Astrocyte of the spinal cord (primary cell): ENCODE data around the gene KLB.

Experiments used
- DNase-seq: peaks from one replicate; pipeline ENCODE4 v3.0.0; 2011; ENCODE audit warnings: low read depth, low spot score
- H3K4me3 ChIP-seq: 2 replicates; pipeline ENCODE4 v1.5.1; 2011; ENCODE audit warnings: low read depth, mild to moderate bottlenecking, low read length, moderate library complexity
- in situ Hi-C: cut with HindIII; loops from 2 replicates; pipeline ENCODE4 v1.10.0; 2017; ENCODE audit warnings: low sequenced_read_pairs
- TF ChIP-seq, protein P1 (sequence below): IDR thresholded peaks from 2 replicates; pipeline ENCODE4 v1.5.1; 2012; ENCODE audit warnings: low read depth, mild to moderate bottlenecking, low read length, inconsistent platforms

The KLB gene

GRCh38 chr4:39442998-39443397 lies 36.3 kb downstream of the KLB start:
- TF ChIP-seq, protein P1, sequence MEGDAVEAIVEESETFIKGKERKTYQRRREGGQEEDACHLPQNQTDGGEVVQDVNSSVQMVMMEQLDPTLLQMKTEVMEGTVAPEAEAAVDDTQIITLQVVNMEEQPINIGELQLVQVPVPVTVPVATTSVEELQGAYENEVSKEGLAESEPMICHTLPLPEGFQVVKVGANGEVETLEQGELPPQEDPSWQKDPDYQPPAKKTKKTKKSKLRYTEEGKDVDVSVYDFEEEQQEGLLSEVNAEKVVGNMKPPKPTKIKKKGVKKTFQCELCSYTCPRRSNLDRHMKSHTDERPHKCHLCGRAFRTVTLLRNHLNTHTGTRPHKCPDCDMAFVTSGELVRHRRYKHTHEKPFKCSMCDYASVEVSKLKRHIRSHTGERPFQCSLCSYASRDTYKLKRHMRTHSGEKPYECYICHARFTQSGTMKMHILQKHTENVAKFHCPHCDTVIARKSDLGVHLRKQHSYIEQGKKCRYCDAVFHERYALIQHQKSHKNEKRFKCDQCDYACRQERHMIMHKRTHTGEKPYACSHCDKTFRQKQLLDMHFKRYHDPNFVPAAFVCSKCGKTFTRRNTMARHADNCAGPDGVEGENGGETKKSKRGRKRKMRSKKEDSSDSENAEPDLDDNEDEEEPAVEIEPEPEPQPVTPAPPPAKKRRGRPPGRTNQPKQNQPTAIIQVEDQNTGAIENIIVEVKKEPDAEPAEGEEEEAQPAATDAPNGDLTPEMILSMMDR = no peak
- DNase-seq = no peak
- in situ Hi-C loops = no loop called here
- H3K4me3 ChIP-seq = no peak overlapping the region

DNA sequence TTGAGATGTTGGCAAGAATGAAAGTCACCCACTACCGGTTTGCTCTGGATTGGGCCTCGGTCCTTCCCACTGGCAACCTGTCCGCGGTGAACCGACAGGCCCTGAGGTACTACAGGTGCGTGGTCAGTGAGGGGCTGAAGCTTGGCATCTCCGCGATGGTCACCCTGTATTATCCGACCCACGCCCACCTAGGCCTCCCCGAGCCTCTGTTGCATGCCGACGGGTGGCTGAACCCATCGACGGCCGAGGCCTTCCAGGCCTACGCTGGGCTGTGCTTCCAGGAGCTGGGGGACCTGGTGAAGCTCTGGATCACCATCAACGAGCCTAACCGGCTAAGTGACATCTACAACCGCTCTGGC lies 39.7 kb downstream of the KLB start:
- in situ Hi-C loops = no loop called here
- peak overlapping the region; percentile 30 for H3K4me3 ChIP-seq
- TF ChIP-seq, protein P1 = no peak
- no peak for DNase-seq

DNA sequence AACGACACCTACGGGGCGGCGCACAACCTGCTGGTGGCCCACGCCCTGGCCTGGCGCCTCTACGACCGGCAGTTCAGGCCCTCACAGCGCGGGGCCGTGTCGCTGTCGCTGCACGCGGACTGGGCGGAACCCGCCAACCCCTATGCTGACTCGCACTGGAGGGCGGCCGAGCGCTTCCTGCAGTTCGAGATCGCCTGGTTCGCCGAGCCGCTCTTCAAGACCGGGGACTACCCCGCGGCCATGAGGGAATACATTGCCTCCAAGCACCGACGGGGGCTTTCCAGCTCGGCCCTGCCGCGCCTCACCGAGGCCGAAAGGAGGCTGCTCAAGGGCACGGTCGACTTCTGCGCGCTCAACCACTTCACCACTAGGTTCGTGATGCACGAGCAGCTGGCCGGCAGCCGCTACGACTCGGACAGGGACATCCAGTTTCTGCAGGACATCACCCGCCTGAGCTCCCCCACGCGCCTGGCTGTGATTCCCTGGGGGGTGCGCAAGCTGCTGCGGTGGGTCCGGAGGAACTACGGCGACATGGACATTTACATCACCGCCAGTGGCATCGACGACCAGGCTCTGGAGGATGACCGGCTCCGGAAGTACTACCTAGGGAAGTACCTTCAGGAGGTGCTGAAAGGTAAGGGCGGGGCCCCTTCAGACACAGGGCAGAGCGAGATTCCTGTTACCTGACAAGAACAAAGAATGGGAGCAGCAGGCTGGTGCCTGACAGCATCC lies 40.3 kb downstream of the KLB start:
- TF ChIP-seq, protein P1 = peak; percentile 46
- peak; percentile 57 for DNase-seq
- in situ Hi-C loops = no loop called here
- peak overlapping the region; percentile 30 for H3K4me3 ChIP-seq

DNA sequence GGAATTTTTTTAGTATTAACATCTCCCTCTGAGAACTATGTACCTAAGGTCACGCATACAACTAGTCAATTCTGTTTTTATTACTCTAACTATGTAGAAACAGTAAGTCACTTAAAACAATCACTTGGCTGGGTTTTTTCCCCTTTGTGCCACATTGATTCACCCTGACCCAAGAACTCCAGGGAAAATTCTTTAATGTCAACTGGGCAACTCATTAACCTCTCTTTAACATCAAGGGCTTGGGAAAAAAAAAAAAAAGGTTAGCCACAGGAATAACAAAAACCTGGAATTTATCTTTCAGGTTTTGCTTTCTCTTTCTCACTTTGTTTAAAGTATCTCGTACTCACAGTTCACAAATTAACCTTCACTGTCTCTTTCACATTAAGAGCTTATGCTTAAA lies 43.9 kb downstream of the KLB start:
- in situ Hi-C loops = no loop called here
- no peak for DNase-seq
- H3K4me3 ChIP-seq = no peak overlapping the region
- TF ChIP-seq, protein P1 = no peak

DNA sequence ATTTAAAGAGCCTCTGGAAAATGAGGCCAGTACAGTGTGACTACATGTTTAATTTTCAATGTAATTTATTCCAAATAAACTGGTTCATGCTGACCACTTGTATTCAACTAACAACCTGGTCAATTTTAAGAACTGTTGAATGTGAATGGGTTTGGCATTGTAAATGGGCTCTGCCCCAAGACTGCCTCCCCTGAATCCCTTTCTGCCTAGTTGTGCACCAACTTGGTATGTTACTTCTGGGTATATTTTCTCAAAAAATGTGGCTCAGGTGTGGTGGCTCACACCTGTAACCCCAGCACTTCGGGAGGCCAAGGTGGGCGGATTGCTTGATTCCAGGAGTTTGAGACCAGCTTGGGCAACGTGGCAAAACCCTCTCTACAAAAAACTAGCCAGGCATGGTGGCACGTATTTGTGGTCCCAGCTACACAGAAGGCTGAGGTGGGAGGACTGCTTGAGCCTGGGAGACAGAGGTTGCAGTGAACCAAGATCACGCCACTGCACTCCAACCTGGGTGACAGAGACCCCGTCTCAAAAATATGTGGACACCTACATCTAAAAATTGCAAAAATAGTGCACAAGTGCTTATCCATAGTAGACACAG lies 44.8 kb downstream of the KLB start:
- in situ Hi-C loops = no loop called here
- TF ChIP-seq, protein P1 = no peak
- DNase-seq = no peak

GRCh38 chr4:39452153-39452859 lies 45.6 kb downstream of the KLB start:
- in situ Hi-C loops = no loop called here
- TF ChIP-seq, protein P1 = no peak
- DNase-seq = no peak
- H3K4me3 ChIP-seq = no peak overlapping the region

More for the DNA sequence above, 44.8 kb downstream of the KLB start:
- no peak overlapping the region for H3K4me3 ChIP-seq
